Skeletal muscle satellite cell (primary cell): ENCODE measurements around the gene RC3H2.
"Not testable (repeated sequence)": the region's sequence is repeated elsewhere in the genome, so short reads cannot be mapped to it uniquely, and the experiment has no call there.

ENCODE experiments used
- H3K27me3 ChIP-seq: 2 replicates; pipeline ENCODE4 v1.7.0; 2013; ENCODE audit warnings: low read length; ENCODE audit not compliant: control insufficient read depth, insufficient read depth
- H3K36me3 ChIP-seq: 2 replicates; pipeline ENCODE4 v1.7.0; 2013; ENCODE audit warnings: mild to moderate bottlenecking, control low read depth, low read length; ENCODE audit not compliant: insufficient read depth
- H3K4me1 ChIP-seq: 2 replicates; pipeline ENCODE4 v1.7.0; 2013; ENCODE audit warnings: low read length; ENCODE audit not compliant: control insufficient read depth, insufficient read depth
- H3K4me2 ChIP-seq: 2 replicates; pipeline ENCODE4 v1.7.0; 2013; ENCODE audit warnings: mild to moderate bottlenecking, low read length
- H3K4me3 ChIP-seq: 2 replicates; pipeline ENCODE4 v1.7.0; 2013; ENCODE audit warnings: low read length
- H3K9ac ChIP-seq: 2 replicates; pipeline ENCODE4 v1.7.0; 2013; ENCODE audit warnings: mild to moderate bottlenecking, low read depth, low read length, moderate library complexity
- H3K9me3 ChIP-seq: replicated peaks from 2 replicates; pipeline ENCODE4 v1.7.0; 2013; ENCODE audit warnings: mild to moderate bottlenecking, control low read depth, low read length

RC3H2 gene

DNA sequence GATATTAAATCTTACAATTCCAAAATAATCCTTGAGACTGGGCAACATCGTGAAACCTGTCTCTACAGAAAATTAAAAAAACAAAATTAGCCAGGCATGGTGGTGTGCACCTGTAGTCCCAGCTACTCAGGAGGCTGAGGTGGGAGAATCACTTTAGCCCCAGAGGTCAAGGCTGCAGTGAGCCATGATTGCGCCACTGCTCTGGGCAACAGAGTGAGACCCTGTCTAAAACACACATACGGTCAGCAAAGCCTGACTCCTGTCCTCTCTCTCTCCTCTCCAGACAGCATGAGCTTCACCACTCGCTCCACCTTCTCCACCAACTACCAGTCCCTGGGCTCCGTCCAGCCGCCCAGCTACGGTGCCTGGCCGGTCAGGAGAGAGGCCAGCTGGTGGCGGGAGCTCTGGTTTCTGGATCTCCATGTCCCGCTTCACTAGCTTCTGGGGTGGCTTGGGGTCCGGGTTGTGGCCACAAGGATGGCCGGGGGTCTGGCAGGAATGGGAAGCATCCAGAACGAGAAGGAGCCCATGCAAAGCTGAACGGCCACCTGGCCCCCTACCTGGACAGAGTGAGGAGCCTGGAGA is 67.8 kb downstream of the RC3H2 start:
- Histone ChIP-seq H3K4me1 (no peaks in the 10 kb centered on the region), H3K4me3 (no peak overlapping the region), H3K36me3 (no peaks in the 10 kb centered on the region), H3K27me3 (peaks cover 8% of the 10 kb centered on the region), H3K9me3 (no peaks in the 10 kb centered on the region), H3K4me2 (no peak overlapping the region), H3K9ac (no peak overlapping the region)

DNA sequence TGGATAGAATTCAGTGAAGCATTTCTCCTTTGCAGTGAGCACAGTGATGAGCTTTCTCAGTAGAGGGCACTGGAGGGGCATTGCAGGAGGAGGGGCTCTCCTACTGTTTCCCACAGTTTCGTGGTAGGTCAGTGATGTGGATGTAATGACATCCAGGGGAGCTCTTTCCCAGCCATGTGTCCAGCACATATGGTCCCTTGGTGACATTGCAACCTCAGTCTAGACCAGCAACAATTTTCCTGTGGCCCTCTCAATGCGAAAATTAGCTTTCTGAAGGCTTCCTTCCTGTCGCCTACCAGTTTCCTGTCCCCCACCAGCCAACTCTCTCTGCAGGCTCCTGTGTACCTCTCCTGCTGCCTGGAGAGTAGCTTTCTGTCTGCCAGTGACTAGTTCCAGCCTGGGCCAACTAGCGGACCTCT is 69.8 kb downstream of the RC3H2 start:
- Histone ChIP-seq H3K9ac (no peak overlapping the region), H3K4me1 (no peaks in the 10 kb centered on the region), H3K36me3 (no peaks in the 10 kb centered on the region), H3K9me3 (no peaks in the 10 kb centered on the region), H3K4me3 (no peak overlapping the region), H3K4me2 (no peak overlapping the region), H3K27me3 (peaks cover 8% of the 10 kb centered on the region)

DNA sequence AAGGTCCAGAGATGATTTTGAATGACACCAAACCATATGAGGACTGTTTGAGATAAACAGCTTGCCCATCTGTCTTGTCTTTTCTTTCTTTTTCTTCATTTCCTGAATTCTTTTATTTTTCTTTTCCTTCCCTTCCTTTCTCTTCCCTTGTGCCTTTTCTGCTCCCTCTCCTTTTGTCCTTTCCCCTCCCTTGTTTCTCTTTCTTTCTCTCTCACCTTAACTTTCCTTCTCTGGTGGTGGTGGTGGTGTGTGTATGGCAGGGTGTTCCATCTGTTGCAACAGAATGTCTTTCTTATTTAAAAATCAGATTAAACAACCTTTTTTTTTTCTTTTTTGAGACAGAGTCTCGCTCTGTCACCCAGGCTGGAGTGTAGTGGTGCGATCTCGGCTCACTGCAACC is 73.0 kb downstream of the RC3H2 start:
- Histone ChIP-seq H3K9me3 (no peaks in the 10 kb centered on the region), H3K4me1 (peaks cover 3% of the 10 kb centered on the region), H3K4me3 (no peak overlapping the region), H3K36me3 (no peaks in the 10 kb centered on the region), H3K27me3 (no peaks in the 10 kb centered on the region), H3K9ac (no peak overlapping the region), H3K4me2 (no peak overlapping the region)

GRCh38 chr9:122828965-122829284 is 76.2 kb downstream of the RC3H2 start:
- not testable (repeated sequence) for H3K36me3 ChIP-seq, H3K9me3 ChIP-seq, H3K27me3 ChIP-seq
- peak overlapping the region; percentile 94 for H3K9ac ChIP-seq
- peak overlapping the region; percentile 87 for H3K4me2 ChIP-seq
- H3K4me3 ChIP-seq = peak overlapping the region; percentile 92
- H3K4me1 ChIP-seq = peaks cover 11% of the 10 kb centered on the region

- peaks cover 17% of the 10 kb centered on the region for H3K36me3 ChIP-seq
- H3K4me3 ChIP-seq = peak overlapping the region; percentile 92
- no peaks in the 10 kb centered on the region for H3K27me3 ChIP-seq
- peak overlapping the region; percentile 87 for H3K4me2 ChIP-seq
- no peaks in the 10 kb centered on the region for H3K9me3 ChIP-seq
- peaks cover 11% of the 10 kb centered on the region for H3K4me1 ChIP-seq
- peak overlapping the region; percentile 94 for H3K9ac ChIP-seq
Measured at GRCh38 chr9:122827761-122828093, 77.4 kb downstream of the RC3H2 start.

- Histone ChIP-seq H3K27me3 (no peaks in the 10 kb centered on the region), H3K4me3 (no peak overlapping the region), H3K9ac (no peak overlapping the region), H3K4me2 (no peak overlapping the region), H3K4me1 (peaks cover 41% of the 10 kb centered on the region), H3K36me3 (peaks cover 30% of the 10 kb centered on the region), H3K9me3 (no peaks in the 10 kb centered on the region)
Measured at GRCh38 chr9:122822938-122823337, 82.2 kb downstream of the RC3H2 start.

DNA sequence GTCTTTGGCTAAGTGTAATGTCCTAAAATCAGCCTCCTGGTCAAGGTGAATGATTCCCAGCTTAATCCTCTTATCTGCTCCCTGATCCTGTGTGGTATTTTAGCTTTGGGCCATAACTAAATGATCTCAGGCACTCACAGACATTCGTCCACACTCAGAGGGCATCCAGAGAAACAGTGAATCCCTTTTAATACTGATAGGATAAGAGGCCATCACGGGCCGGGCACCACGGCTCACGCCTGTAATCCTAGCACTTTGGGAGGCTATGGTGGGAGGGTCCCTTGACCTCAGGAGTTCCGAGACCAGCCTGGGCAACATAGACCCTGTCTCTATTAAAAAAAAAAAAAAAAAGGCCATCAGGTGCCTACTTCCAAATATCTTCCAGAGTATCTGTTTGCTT is 83.1 kb downstream of the RC3H2 start:
- Histone ChIP-seq H3K9ac (no peak overlapping the region), H3K9me3 (no peaks in the 10 kb centered on the region), H3K4me1 (peaks cover 37% of the 10 kb centered on the region), H3K4me3 (no peak overlapping the region), H3K27me3 (no peaks in the 10 kb centered on the region), H3K36me3 (peaks cover 30% of the 10 kb centered on the region), H3K4me2 (peak overlapping the region; percentile 5)

- peaks cover 31% of the 10 kb centered on the region for H3K4me1 ChIP-seq
- no peak overlapping the region for H3K4me3 ChIP-seq
- H3K4me2 ChIP-seq = peak overlapping the region; percentile 5
- no peaks in the 10 kb centered on the region for H3K27me3 ChIP-seq
- no peaks in the 10 kb centered on the region for H3K9me3 ChIP-seq
- H3K9ac ChIP-seq = no peak overlapping the region
- peaks cover 30% of the 10 kb centered on the region for H3K36me3 ChIP-seq
Measured at GRCh38 chr9:122821278-122821943, 83.7 kb downstream of the RC3H2 start.

- no peak overlapping the region for H3K4me3 ChIP-seq
- H3K9ac ChIP-seq = no peak overlapping the region
- peak overlapping the region; percentile 18 for H3K4me2 ChIP-seq
- no peaks in the 10 kb centered on the region for H3K27me3 ChIP-seq
- H3K36me3 ChIP-seq = peaks cover 30% of the 10 kb centered on the region
- H3K9me3 ChIP-seq = no peaks in the 10 kb centered on the region
- H3K4me1 ChIP-seq = peaks cover 34% of the 10 kb centered on the region
Measured at GRCh38 chr9:122820490-122820845, 84.7 kb downstream of the RC3H2 start.

DNA sequence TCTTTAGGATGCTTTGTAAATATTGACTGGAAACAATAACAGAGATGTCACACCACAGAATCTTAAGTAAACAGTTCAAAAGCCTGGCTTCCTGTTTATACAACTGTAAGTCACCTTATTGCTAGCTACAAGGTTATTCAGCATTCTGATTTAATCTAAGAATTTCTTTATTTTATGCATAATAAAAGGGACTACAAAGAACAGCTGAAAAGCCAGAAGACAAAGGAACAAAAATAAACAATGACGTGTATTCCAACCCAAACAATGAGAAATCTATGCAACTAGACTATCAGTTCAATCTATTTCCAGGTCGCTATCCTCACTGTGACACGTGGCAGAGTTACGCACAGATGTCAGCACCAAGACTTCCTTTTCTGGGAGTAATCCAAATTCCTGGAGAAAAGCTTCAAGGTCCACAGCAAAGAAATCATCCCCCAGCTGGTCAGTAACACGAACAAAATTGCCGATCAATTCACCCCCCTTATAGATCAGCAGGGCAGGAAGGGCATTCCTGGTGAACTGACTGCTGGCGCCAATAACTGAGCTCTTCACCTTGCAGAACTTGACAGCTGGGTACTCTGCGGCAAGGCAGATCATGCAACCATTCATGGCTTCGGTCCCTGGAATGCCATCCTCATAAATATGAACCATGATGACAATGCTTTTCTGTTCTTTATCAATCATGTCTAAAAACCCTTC is 85.2 kb downstream of the RC3H2 start:
- Histone ChIP-seq H3K27me3 (no peaks in the 10 kb centered on the region), H3K9ac (peak overlapping the region; percentile 0), H3K4me3 (no peak overlapping the region), H3K36me3 (peaks cover 30% of the 10 kb centered on the region), H3K4me2 (peak overlapping the region; percentile 18), H3K4me1 (peaks cover 35% of the 10 kb centered on the region), H3K9me3 (no peaks in the 10 kb centered on the region)

GRCh38 chr9:122819326-122819725 is 85.8 kb downstream of the RC3H2 start:
- no peaks in the 10 kb centered on the region for H3K9me3 ChIP-seq
- peak overlapping the region; percentile 0 for H3K9ac ChIP-seq
- H3K4me3 ChIP-seq = no peak overlapping the region
- H3K4me1 ChIP-seq = peaks cover 35% of the 10 kb centered on the region
- H3K36me3 ChIP-seq = peaks cover 29% of the 10 kb centered on the region
- peak overlapping the region; percentile 34 for H3K4me2 ChIP-seq
- no peaks in the 10 kb centered on the region for H3K27me3 ChIP-seq
